Measurements from ENCODE around the gene SGPP2. TPM values are rescaled to one million over a fixed set of nuclear protein-coding genes. Genes with fewer than 3 reads are reported as not detected.

SGPP2 gene
- total RNA-seq, 2 experiments from 2014 or later: not detected

DNA sequence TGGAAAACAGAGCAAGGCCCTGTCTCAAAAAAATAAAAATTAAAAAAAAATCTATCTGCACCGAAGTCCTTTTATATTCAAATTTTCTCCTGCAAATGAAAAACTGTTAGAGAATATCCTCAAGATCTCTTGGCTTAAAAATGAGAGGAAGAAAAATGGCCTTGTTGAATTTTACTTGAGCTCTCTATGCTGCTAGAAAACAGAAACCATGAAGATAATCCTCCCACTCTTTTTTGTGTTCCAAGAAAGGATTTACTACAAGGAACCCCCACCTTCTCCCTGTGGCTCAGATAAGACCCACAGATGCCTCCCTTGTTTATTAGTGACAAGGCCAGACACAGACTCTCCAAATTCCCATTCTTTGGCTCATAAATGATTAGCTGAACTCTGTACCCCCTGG, 71.0 kb downstream of the SGPP2 start:
- H2AFZ ChIP-seq (ENCODE audit: low read length): no peak overlapping the region
- no peaks in the 10 kb centered on the region for H4K20me1 ChIP-seq (ENCODE audit: insufficient read depth, low read length)
- no peaks in the 10 kb centered on the region for H3K4me1 ChIP-seq (ENCODE audit: insufficient read depth, low read length, poor library complexity, severe bottlenecking)
- BruUV-seq (replicated peaks): no TSS peak
- no peaks in the 10 kb centered on the region for H3K36me3 ChIP-seq (ENCODE audit: insufficient read depth, low read length)
- no peak overlapping the region for H3K4me2 ChIP-seq (ENCODE audit: low read length)
- no peak for DNase-seq (ENCODE audit: low spot score)
- no peaks in the 10 kb centered on the region for H3K9me2 ChIP-seq (ENCODE audit: insufficient read depth, low read length)
- ChIA-PET CTCF (ENCODE audit: unreplicated experiment) (no interaction called here), POLR2A (no interaction called here)
- TF ChIP-seq EZH2phosphoT487 (IDR thresholded peaks at IDR 0.05; ENCODE audit: borderline replicate concordance, low read depth, low read length): no peak
- TF ChIP-seq, protein P1, sequence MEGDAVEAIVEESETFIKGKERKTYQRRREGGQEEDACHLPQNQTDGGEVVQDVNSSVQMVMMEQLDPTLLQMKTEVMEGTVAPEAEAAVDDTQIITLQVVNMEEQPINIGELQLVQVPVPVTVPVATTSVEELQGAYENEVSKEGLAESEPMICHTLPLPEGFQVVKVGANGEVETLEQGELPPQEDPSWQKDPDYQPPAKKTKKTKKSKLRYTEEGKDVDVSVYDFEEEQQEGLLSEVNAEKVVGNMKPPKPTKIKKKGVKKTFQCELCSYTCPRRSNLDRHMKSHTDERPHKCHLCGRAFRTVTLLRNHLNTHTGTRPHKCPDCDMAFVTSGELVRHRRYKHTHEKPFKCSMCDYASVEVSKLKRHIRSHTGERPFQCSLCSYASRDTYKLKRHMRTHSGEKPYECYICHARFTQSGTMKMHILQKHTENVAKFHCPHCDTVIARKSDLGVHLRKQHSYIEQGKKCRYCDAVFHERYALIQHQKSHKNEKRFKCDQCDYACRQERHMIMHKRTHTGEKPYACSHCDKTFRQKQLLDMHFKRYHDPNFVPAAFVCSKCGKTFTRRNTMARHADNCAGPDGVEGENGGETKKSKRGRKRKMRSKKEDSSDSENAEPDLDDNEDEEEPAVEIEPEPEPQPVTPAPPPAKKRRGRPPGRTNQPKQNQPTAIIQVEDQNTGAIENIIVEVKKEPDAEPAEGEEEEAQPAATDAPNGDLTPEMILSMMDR (conservative IDR thresholded peaks at IDR 0.05; ENCODE audit: low read length): no peak
- H3K79me2 ChIP-seq (ENCODE audit: insufficient read depth, low read depth, low read length): no peaks in the 10 kb centered on the region
- no peaks in the 10 kb centered on the region for H3K9me3 ChIP-seq (ENCODE audit: low read length)
- intact Hi-C loops (cut with micrococcal nuclease; ENCODE audit: unreplicated experiment): no loop called here
- H3K4me3 ChIP-seq (ENCODE audit: low read depth, low read length, poor library complexity, severe bottlenecking): no peak overlapping the region
- no peak overlapping the region for H3K27ac ChIP-seq (ENCODE audit: low read depth, low read length, poor library complexity, severe bottlenecking)

GRCh38 chr2:222499226-222499625, 74.9 kb downstream of the SGPP2 start:
- H2AFZ ChIP-seq (ENCODE audit: low read length): no peak overlapping the region
- H3K4me3 ChIP-seq (ENCODE audit: low read depth, low read length, poor library complexity, severe bottlenecking): no peak overlapping the region
- ChIA-PET POLR2A (no interaction called here), CTCF (ENCODE audit: unreplicated experiment) (no interaction called here)
- H3K36me3 ChIP-seq (ENCODE audit: insufficient read depth, low read length): no peaks in the 10 kb centered on the region
- H3K79me2 ChIP-seq (ENCODE audit: insufficient read depth, low read depth, low read length): no peaks in the 10 kb centered on the region
- no peaks in the 10 kb centered on the region for H3K9me3 ChIP-seq (ENCODE audit: low read length)
- no peaks in the 10 kb centered on the region for H4K20me1 ChIP-seq (ENCODE audit: insufficient read depth, low read length)
- no peak for TF ChIP-seq EZH2phosphoT487 (IDR thresholded peaks at IDR 0.05; ENCODE audit: borderline replicate concordance, low read depth, low read length)
- TF ChIP-seq, protein P1 (conservative IDR thresholded peaks at IDR 0.05; ENCODE audit: low read length): no peak
- intact Hi-C loops (cut with micrococcal nuclease; ENCODE audit: unreplicated experiment): no loop called here
- no peak overlapping the region for H3K27ac ChIP-seq (ENCODE audit: low read depth, low read length, poor library complexity, severe bottlenecking)
- H3K4me2 ChIP-seq (ENCODE audit: low read length): no peak overlapping the region
- H3K4me1 ChIP-seq (ENCODE audit: insufficient read depth, low read length, poor library complexity, severe bottlenecking): no peaks in the 10 kb centered on the region
- no peak for DNase-seq (ENCODE audit: low spot score)
- no TSS peak for BruUV-seq (replicated peaks)
- no peaks in the 10 kb centered on the region for H3K9me2 ChIP-seq (ENCODE audit: insufficient read depth, low read length)

DNA sequence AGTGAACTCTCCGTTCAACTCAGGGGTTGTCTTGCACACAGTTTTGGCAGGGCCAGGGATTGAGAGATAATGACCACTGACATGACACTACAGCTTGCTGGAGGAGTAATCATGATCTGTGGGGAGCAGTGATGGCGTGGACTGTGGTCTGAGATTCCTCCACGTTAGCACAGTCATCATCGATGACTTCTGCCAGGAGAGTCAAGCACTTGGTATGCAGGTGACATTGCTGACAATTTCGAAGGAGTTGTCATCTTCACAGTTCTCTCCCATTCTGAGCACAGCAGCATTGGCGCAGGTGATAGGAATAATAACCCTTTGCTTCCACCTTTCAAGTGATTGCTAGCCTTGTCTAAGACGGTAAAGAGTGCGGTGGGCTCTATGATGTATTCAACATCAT, 79.8 kb downstream of the SGPP2 start:
- no peak overlapping the region for H2AFZ ChIP-seq (ENCODE audit: low read length)
- ChIA-PET POLR2A (no interaction called here), CTCF (ENCODE audit: unreplicated experiment) (no interaction called here)
- no peaks in the 10 kb centered on the region for H3K36me3 ChIP-seq (ENCODE audit: insufficient read depth, low read length)
- no peaks in the 10 kb centered on the region for H4K20me1 ChIP-seq (ENCODE audit: insufficient read depth, low read length)
- TF ChIP-seq, protein P1 (conservative IDR thresholded peaks at IDR 0.05; ENCODE audit: low read length): no peak
- TF ChIP-seq EZH2phosphoT487 (IDR thresholded peaks at IDR 0.05; ENCODE audit: borderline replicate concordance, low read depth, low read length): no peak
- intact Hi-C loops (cut with micrococcal nuclease; ENCODE audit: unreplicated experiment): no loop called here
- BruUV-seq (replicated peaks): no TSS peak
- H3K9me3 ChIP-seq (ENCODE audit: low read length): no peaks in the 10 kb centered on the region
- H3K4me1 ChIP-seq (ENCODE audit: insufficient read depth, low read length, poor library complexity, severe bottlenecking): no peaks in the 10 kb centered on the region
- H3K4me2 ChIP-seq (ENCODE audit: low read length): no peak overlapping the region
- DNase-seq (ENCODE audit: low spot score): no peak
- no peak overlapping the region for H3K4me3 ChIP-seq (ENCODE audit: low read depth, low read length, poor library complexity, severe bottlenecking)
- no peaks in the 10 kb centered on the region for H3K79me2 ChIP-seq (ENCODE audit: insufficient read depth, low read depth, low read length)
- H3K9me2 ChIP-seq (ENCODE audit: insufficient read depth, low read length): no peaks in the 10 kb centered on the region
- no peak overlapping the region for H3K27ac ChIP-seq (ENCODE audit: low read depth, low read length, poor library complexity, severe bottlenecking)
